Measurements from ENCODE around the gene ENOSF1.
"Not testable (repeated sequence)": the region's sequence is repeated elsewhere in the genome, so short reads cannot be mapped to it uniquely, and the experiment has no call there.

ENOSF1 gene

GRCh38 chr18:712401-713134 lies at the start of gene ENOSF1:
TSS of gene ENOSF1 (minus strand) at chr18:712630. CDS start at chr18:712587, 43 bp downstream.
- Histone ChIP-seq H3K27me3 (ENCODE audit: control insufficient read depth, insufficient read depth, low read length) (no peaks in the 10 kb centered on the region), H3K4me1 (ENCODE audit: control insufficient read depth, insufficient read depth, low read length) (no peaks in the 10 kb centered on the region), H3K36me3 (ENCODE audit: control insufficient read depth, insufficient read depth, low read length) (peaks cover 9% of the 10 kb centered on the region), H3K9me3 (ENCODE audit: control insufficient read depth, insufficient read depth, low read depth, low read length) (no peaks in the 10 kb centered on the region), H3K27ac (ENCODE audit: low read depth, low read length) (peak within 1 kb of the TSS; percentile 72), H3K4me3 (ENCODE audit: low read depth, low read length) (peak within 1 kb of the TSS; percentile 74), H3K9ac (ENCODE audit: low read length) (peak within 1 kb of the TSS; percentile 90)

GRCh38 chr18:759864-760263 lies 47.4 kb upstream of the ENOSF1 start:
- H3K27me3 ChIP-seq (ENCODE audit: control insufficient read depth, insufficient read depth, low read length); H3K4me1 ChIP-seq (ENCODE audit: control insufficient read depth, insufficient read depth, low read length); H3K4me3 ChIP-seq (ENCODE audit: low read depth, low read length); H3K9ac ChIP-seq (ENCODE audit: low read length); H3K9me3 ChIP-seq (ENCODE audit: control insufficient read depth, insufficient read depth, low read depth, low read length); H3K27ac ChIP-seq (ENCODE audit: low read depth, low read length): not testable (repeated sequence)
- H3K36me3 ChIP-seq (ENCODE audit: control insufficient read depth, insufficient read depth, low read length): peaks cover 11% of the 10 kb centered on the region

GRCh38 chr18:755506-755905 lies 43.1 kb upstream of the ENOSF1 start:
- Histone ChIP-seq H3K9me3 (ENCODE audit: control insufficient read depth, insufficient read depth, low read depth, low read length) (no peaks in the 10 kb centered on the region), H3K4me3 (ENCODE audit: low read depth, low read length) (no peak overlapping the region), H3K9ac (ENCODE audit: low read length) (no peak overlapping the region), H3K36me3 (ENCODE audit: control insufficient read depth, insufficient read depth, low read length) (peaks cover 30% of the 10 kb centered on the region), H3K4me1 (ENCODE audit: control insufficient read depth, insufficient read depth, low read length) (no peaks in the 10 kb centered on the region), H3K27ac (ENCODE audit: low read depth, low read length) (no peak overlapping the region), H3K27me3 (ENCODE audit: control insufficient read depth, insufficient read depth, low read length) (no peaks in the 10 kb centered on the region)

GRCh38 chr18:754656-755055 lies 42.2 kb upstream of the ENOSF1 start:
- H3K27me3 ChIP-seq (ENCODE audit: control insufficient read depth, insufficient read depth, low read length): no peaks in the 10 kb centered on the region
- no peaks in the 10 kb centered on the region for H3K9me3 ChIP-seq (ENCODE audit: control insufficient read depth, insufficient read depth, low read depth, low read length)
- no peak overlapping the region for H3K27ac ChIP-seq (ENCODE audit: low read depth, low read length)
- H3K4me1 ChIP-seq (ENCODE audit: control insufficient read depth, insufficient read depth, low read length): no peaks in the 10 kb centered on the region
- H3K36me3 ChIP-seq (ENCODE audit: control insufficient read depth, insufficient read depth, low read length): peaks cover 34% of the 10 kb centered on the region
- H3K4me3 ChIP-seq (ENCODE audit: low read depth, low read length): no peak overlapping the region
- no peak overlapping the region for H3K9ac ChIP-seq (ENCODE audit: low read length)

- H3K27me3 ChIP-seq (ENCODE audit: control insufficient read depth, insufficient read depth, low read length): no peaks in the 10 kb centered on the region
- H3K9me3 ChIP-seq (ENCODE audit: control insufficient read depth, insufficient read depth, low read depth, low read length): no peaks in the 10 kb centered on the region
- H3K4me1 ChIP-seq (ENCODE audit: control insufficient read depth, insufficient read depth, low read length): no peaks in the 10 kb centered on the region
- H3K36me3 ChIP-seq (ENCODE audit: control insufficient read depth, insufficient read depth, low read length): peaks cover 56% of the 10 kb centered on the region
- H3K27ac ChIP-seq (ENCODE audit: low read depth, low read length): no peak overlapping the region
- H3K4me3 ChIP-seq (ENCODE audit: low read depth, low read length): no peak overlapping the region
- no peak overlapping the region for H3K9ac ChIP-seq (ENCODE audit: low read length)
Observed at GRCh38 chr18:750456-750855, 38.0 kb upstream of the ENOSF1 start.

GRCh38 chr18:744832-745597 lies 32.6 kb upstream of the ENOSF1 start:
- H3K27me3 ChIP-seq (ENCODE audit: control insufficient read depth, insufficient read depth, low read length): no peaks in the 10 kb centered on the region
- H3K4me1 ChIP-seq (ENCODE audit: control insufficient read depth, insufficient read depth, low read length): no peaks in the 10 kb centered on the region
- no peaks in the 10 kb centered on the region for H3K9me3 ChIP-seq (ENCODE audit: control insufficient read depth, insufficient read depth, low read depth, low read length)
- H3K9ac ChIP-seq (ENCODE audit: low read length): no peak overlapping the region
- no peak overlapping the region for H3K4me3 ChIP-seq (ENCODE audit: low read depth, low read length)
- H3K27ac ChIP-seq (ENCODE audit: low read depth, low read length): no peak overlapping the region
- H3K36me3 ChIP-seq (ENCODE audit: control insufficient read depth, insufficient read depth, low read length): peaks cover 66% of the 10 kb centered on the region

- no peak overlapping the region for H3K27ac ChIP-seq (ENCODE audit: low read depth, low read length)
- H3K4me3 ChIP-seq (ENCODE audit: low read depth, low read length): no peak overlapping the region
- H3K4me1 ChIP-seq (ENCODE audit: control insufficient read depth, insufficient read depth, low read length): no peaks in the 10 kb centered on the region
- H3K9ac ChIP-seq (ENCODE audit: low read length): no peak overlapping the region
- H3K36me3 ChIP-seq (ENCODE audit: control insufficient read depth, insufficient read depth, low read length): peaks cover 71% of the 10 kb centered on the region
- H3K9me3 ChIP-seq (ENCODE audit: control insufficient read depth, insufficient read depth, low read depth, low read length): no peaks in the 10 kb centered on the region
- no peaks in the 10 kb centered on the region for H3K27me3 ChIP-seq (ENCODE audit: control insufficient read depth, insufficient read depth, low read length)
Observed at GRCh38 chr18:741931-742512, 29.6 kb upstream of the ENOSF1 start.

GRCh38 chr18:732371-732770 lies 19.9 kb upstream of the ENOSF1 start:
- peaks cover 48% of the 10 kb centered on the region for H3K36me3 ChIP-seq (ENCODE audit: control insufficient read depth, insufficient read depth, low read length)

GRCh38 chr18:731185-731584 lies 18.8 kb upstream of the ENOSF1 start:
- Histone ChIP-seq H3K4me3 (ENCODE audit: low read depth, low read length) (no peak overlapping the region), H3K36me3 (ENCODE audit: control insufficient read depth, insufficient read depth, low read length) (peaks cover 38% of the 10 kb centered on the region), H3K27ac (ENCODE audit: low read depth, low read length) (no peak overlapping the region), H3K9ac (ENCODE audit: low read length) (no peak overlapping the region), H3K9me3 (ENCODE audit: control insufficient read depth, insufficient read depth, low read depth, low read length) (no peaks in the 10 kb centered on the region), H3K4me1 (ENCODE audit: control insufficient read depth, insufficient read depth, low read length) (no peaks in the 10 kb centered on the region), H3K27me3 (ENCODE audit: control insufficient read depth, insufficient read depth, low read length) (no peaks in the 10 kb centered on the region)

More at GRCh38 chr18:732371-732770, 19.9 kb upstream of the ENOSF1 start:
- Histone ChIP-seq H3K27me3 (ENCODE audit: control insufficient read depth, insufficient read depth, low read length) (no peaks in the 10 kb centered on the region), H3K9ac (ENCODE audit: low read length) (no peak overlapping the region), H3K4me3 (ENCODE audit: low read depth, low read length) (no peak overlapping the region), H3K9me3 (ENCODE audit: control insufficient read depth, insufficient read depth, low read depth, low read length) (no peaks in the 10 kb centered on the region), H3K27ac (ENCODE audit: low read depth, low read length) (no peak overlapping the region), H3K4me1 (ENCODE audit: control insufficient read depth, insufficient read depth, low read length) (no peaks in the 10 kb centered on the region)

- Histone ChIP-seq H3K9me3 (ENCODE audit: control insufficient read depth, insufficient read depth, low read depth, low read length) (no peaks in the 10 kb centered on the region), H3K36me3 (ENCODE audit: control insufficient read depth, insufficient read depth, low read length) (peaks cover 35% of the 10 kb centered on the region)
Observed at GRCh38 chr18:730692-731091, 18.3 kb upstream of the ENOSF1 start.

GRCh38 chr18:730120-730519 lies 17.7 kb upstream of the ENOSF1 start:
- H3K36me3 ChIP-seq (ENCODE audit: control insufficient read depth, insufficient read depth, low read length): peaks cover 31% of the 10 kb centered on the region
- H3K27me3 ChIP-seq (ENCODE audit: control insufficient read depth, insufficient read depth, low read length); H3K9me3 ChIP-seq (ENCODE audit: control insufficient read depth, insufficient read depth, low read depth, low read length); H3K9ac ChIP-seq (ENCODE audit: low read length); H3K4me3 ChIP-seq (ENCODE audit: low read depth, low read length); H3K4me1 ChIP-seq (ENCODE audit: control insufficient read depth, insufficient read depth, low read length); H3K27ac ChIP-seq (ENCODE audit: low read depth, low read length): not testable (repeated sequence)

More at GRCh38 chr18:730692-731091, 18.3 kb upstream of the ENOSF1 start:
- Histone ChIP-seq H3K27me3 (ENCODE audit: control insufficient read depth, insufficient read depth, low read length) (no peaks in the 10 kb centered on the region), H3K9ac (ENCODE audit: low read length) (no peak overlapping the region), H3K27ac (ENCODE audit: low read depth, low read length) (no peak overlapping the region), H3K4me1 (ENCODE audit: control insufficient read depth, insufficient read depth, low read length) (no peaks in the 10 kb centered on the region), H3K4me3 (ENCODE audit: low read depth, low read length) (no peak overlapping the region)

Data from HUES6 (cell line).